ENCODE data around the gene LRRC14B. TPM values are rescaled to one million over a fixed set of nuclear protein-coding genes. Genes with fewer than 3 reads are reported as not detected.

Gene LRRC14B
- total and polyA plus RNA-seq, 2 experiments from 2014 or later: not detected

- TF ChIP-seq CREB1 (CRISPR knock-in tag; IDR thresholded peaks at IDR 0.05; ENCODE audit: low read depth) (no peak), CTCF (conservative IDR thresholded peaks at IDR 0.05; ENCODE audit: low read depth in 2 of 2) (no peak), JUNB (IDR thresholded peaks at IDR 0.05; ENCODE audit: unreplicated experiment) (no peak)
These were observed 23.2 kb upstream of the LRRC14B start (continued) for GRCh38 chr5:167982-168660.

GRCh38 chr5:169071-169727, 22.1 kb upstream of the LRRC14B start:
- H3K4me2 ChIP-seq: no peak overlapping the region
- H3K4me1 ChIP-seq (ENCODE audit: insufficient read depth): no peaks in the 10 kb centered on the region
- no peaks in the 10 kb centered on the region for H3K9me2 ChIP-seq (ENCODE audit: insufficient read depth)
- H3F3A ChIP-seq (replicated peaks; ENCODE audit: low read depth): no peaks in the 10 kb centered on the region
- no peaks in the 10 kb centered on the region; the same call in 1 of the 2 replicates for H4K20me1 ChIP-seq (replicated peaks; ENCODE audit: insufficient read depth)
- no peak overlapping the region for H3K4me3 ChIP-seq
- DNase-seq (ENCODE audit: low spot score) (no peak), ATAC-seq (no peak)
- H2AFZ ChIP-seq: no peak overlapping the region
- Mint-ChIP-seq H3K9me3 (peaks cover 12% of the 10 kb centered on the region), H3K27ac (no peak overlapping the region), H3K27me3 (ENCODE audit: insufficient read depth, low read depth, poor library complexity) (peaks cover 14% of the 10 kb centered on the region), H3K4me1 (peaks cover 5% of the 10 kb centered on the region; the same call in 1 of the 3 replicates), H3K36me3 (ENCODE audit: low read depth) (peaks cover 38% of the 10 kb centered on the region), H3K4me3 (no peak overlapping the region)
- H3K27me3 ChIP-seq (ENCODE audit: insufficient read depth): no peaks in the 10 kb centered on the region
- H3K36me3 ChIP-seq (ENCODE audit: insufficient read depth): no peaks in the 10 kb centered on the region
- H3K27ac ChIP-seq (ENCODE audit: low read depth): no peak overlapping the region
- H3K79me2 ChIP-seq (replicated peaks; ENCODE audit: insufficient read depth): no peaks in the 10 kb centered on the region
- no peak for TF ChIP-seq EZH2 (IDR thresholded peaks at IDR 0.05; ENCODE audit: low read depth, unreplicated experiment)
- no peak for TF ChIP-seq JUNB (IDR thresholded peaks at IDR 0.05; ENCODE audit: unreplicated experiment)
- TF ChIP-seq EZH2phosphoT487 (IDR thresholded peaks at IDR 0.05; ENCODE audit: unreplicated experiment): no peak
- no peak for TF ChIP-seq STAT1 (IDR thresholded peaks at IDR 0.05; ENCODE audit: unreplicated experiment)
- TF ChIP-seq ZNF462 (CRISPR knock-in tag; IDR thresholded peaks at IDR 0.05): no peak
- TF ChIP-seq CREB1 (CRISPR knock-in tag; IDR thresholded peaks at IDR 0.05; ENCODE audit: low read depth): no peak
- no peak for TF ChIP-seq ZNF114 (CRISPR knock-in tag; IDR thresholded peaks at IDR 0.05)
- no peak for TF ChIP-seq POLR2AphosphoS5 (IDR thresholded peaks at IDR 0.05; ENCODE audit: low read depth)
- no peak for TF ChIP-seq REST (IDR thresholded peaks at IDR 0.05; ENCODE audit: unreplicated experiment)
- no peak for TF ChIP-seq ZNF331 (CRISPR knock-in tag; IDR thresholded peaks at IDR 0.05; ENCODE audit: low read depth)
- no peak for TF ChIP-seq NANOG (IDR thresholded peaks at IDR 0.05; ENCODE audit: borderline replicate concordance)

Measured in GM23338 (cell line).